Measurements from ENCODE around the gene CNDP2.

GRCh38 chr18:74573053-74573452 is 76.9 kb downstream of the CNDP2 start:
- TF ChIP-seq CTCF (IDR thresholded peaks at IDR 0.05), result no peak
- no peak for TF ChIP-seq ZFX (IDR thresholded peaks at IDR 0.05; ENCODE audit: borderline replicate concordance)

Measured in 22Rv1 (cell line).